PC-9 (cell line): Measurements from ENCODE around the gene MDH1. TPM values are rescaled to one million over a fixed set of nuclear protein-coding genes. Genes with fewer than 3 reads are reported as not detected.

Experiments
- BruUV-seq: library from RNA; stranded (reverse); fragments of 400-500 nt; replicated peaks from 2 replicates; lab custom pipeline; 2021; lab: Mats Ljungman, UMichigan
- CTCF ChIA-PET: fragments of 300-600 bp; sonication (Branson Sonifier 250); formaldehyde crosslinking; loops from one replicate; lab custom pipeline; 2022; ENCODE audit warnings: antibody characterized with exemption; lab: Charles Lee
- POLR2A ChIA-PET: fragments of 300-600 bp; sonication (Branson Sonifier 250); formaldehyde crosslinking; loops from one replicate; lab custom pipeline; 2022; ENCODE audit warnings: antibody characterized with exemption; ENCODE audit not compliant: unreplicated experiment; lab: Charles Lee
- DNase-seq, 2 experiments: peaks; one replicate each; pipeline versions ENCODE4 v3.0.0 to v3.0.0-alpha.2; 2015 to 2022; ENCODE audit warnings: mixed read lengths in 1 of 2
- H2AFZ ChIP-seq: fragments of 200-600 bp; sonication (generic); 2 replicates; pipeline ENCODE4 v1.8.1; 2017; ENCODE audit warnings: antibody characterized with exemption
- H3F3A ChIP-seq: fragments of 200-600 bp; sonication (generic); 2 replicates; pipeline ENCODE4 v1.8.1; 2017; ENCODE audit warnings: antibody characterized with exemption, mild to moderate bottlenecking, low read depth; ENCODE audit not compliant: insufficient read depth
- H3K27ac ChIP-seq: fragments of 200-600 bp; sonication (generic); 2 replicates; pipeline ENCODE4 v1.6.1; 2016; ENCODE audit warnings: mixed run types
- H3K27me3 ChIP-seq: fragments of 200-600 bp; sonication (generic); 2 replicates; pipeline ENCODE4 v1.6.1; 2016; ENCODE audit warnings: low read depth, mixed run types; ENCODE audit not compliant: insufficient read depth
- H3K36me3 ChIP-seq: fragments of 200-600 bp; sonication (generic); 2 replicates; pipeline ENCODE4 v1.6.1; 2016; ENCODE audit warnings: low read depth, mixed run types
- H3K4me1 ChIP-seq: fragments of 200-600 bp; sonication (generic); replicated peaks from 2 replicates; pipeline ENCODE4 v1.6.1; 2016; ENCODE audit warnings: mixed run types; ENCODE audit not compliant: insufficient read depth
- H3K4me2 ChIP-seq: fragments of 200-600 bp; sonication (generic); 2 replicates; pipeline ENCODE4 v1.6.1; 2017; ENCODE audit warnings: mixed run types
- H3K4me3 ChIP-seq: fragments of 200-600 bp; sonication (generic); 2 replicates; pipeline ENCODE4 v1.6.1; 2016; ENCODE audit warnings: mixed run types
- H3K79me2 ChIP-seq: fragments of 200-600 bp; sonication (generic); 2 replicates; pipeline ENCODE4 v1.6.1; 2017; ENCODE audit warnings: low read depth, mixed run types
- H3K9me2 ChIP-seq: fragments of 200-600 bp; sonication (generic); 2 replicates; pipeline ENCODE4 v1.8.1; 2017; ENCODE audit warnings: mild to moderate bottlenecking; ENCODE audit not compliant: insufficient read depth
- H3K9me3 ChIP-seq: fragments of 200-600 bp; sonication (generic); 2 replicates; pipeline ENCODE4 v1.8.1; 2016; ENCODE audit warnings: low read depth; ENCODE audit not compliant: insufficient read depth
- H4K20me1 ChIP-seq: fragments of 200-600 bp; sonication (generic); 2 replicates; pipeline ENCODE4 v1.8.1; 2017; ENCODE audit not compliant: insufficient read depth
- CTCF ChIP-seq: fragments of 200-600 bp; sonication (generic); conservative IDR thresholded peaks from 2 replicates; pipeline ENCODE4 v1.6.1; 2017; ENCODE audit warnings: mixed run types, antibody characterized with exemption, mild to moderate bottlenecking, moderate library complexity
- EZH2 ChIP-seq: fragments of 200-600 bp; sonication (generic); IDR thresholded peaks from 2 replicates; pipeline ENCODE4 v1.8.0; 2017; ENCODE audit warnings: antibody characterized with exemption, low read depth
- intact Hi-C: fragments of 100-400 bp; cut with micrococcal nuclease; formaldehyde crosslinking; loops from one replicate; pipeline ENCODE4 v1.10.0; 2022; ENCODE audit not compliant: unreplicated experiment
- total RNA-seq: library from RNA; stranded (reverse); gene quantifications from 2 replicates; pipeline ENCODE4 v1.2.3, GENCODE V29; 2021

The MDH1 gene
- total RNA-seq, 1 experiment from 2014 or later: 157 TPM

- Histone ChIP-seq H3K36me3 (no peaks in the 10 kb centered on the region), H3F3A (no peaks in the 10 kb centered on the region), H3K27me3 (no peaks in the 10 kb centered on the region), H3K4me3 (no peak overlapping the region), H3K9me2 (no peaks in the 10 kb centered on the region), H3K79me2 (no peaks in the 10 kb centered on the region), H3K27ac (no peak overlapping the region), H2AFZ (no peak overlapping the region), H3K4me2 (no peak overlapping the region), H3K9me3 (peaks cover 5% of the 10 kb centered on the region; the same call in 1 of the 2 replicates), H3K4me1 (no peaks in the 10 kb centered on the region), H4K20me1 (no peaks in the 10 kb centered on the region)
- no TSS peak for BruUV-seq
- CTCF ChIA-PET: no interaction called here
- POLR2A ChIA-PET: no interaction called here
- intact Hi-C loops: loop anchor here (10.0 kb wide), 1 partner anchor 128 kb away; no protein-coding TSS in a partner anchor
- DNase-seq: no peak
- no peak for TF ChIP-seq CTCF
- TF ChIP-seq EZH2: no peak
Observed at GRCh38 chr2:63562751-63563150, 26.0 kb upstream of the MDH1 start.

- H2AFZ ChIP-seq: no peak overlapping the region
- H3K36me3 ChIP-seq: no peaks in the 10 kb centered on the region
- no peak overlapping the region for H3K4me3 ChIP-seq
- no TSS peak for BruUV-seq
- CTCF ChIA-PET: no interaction called here
- POLR2A ChIA-PET: no interaction called here
- H3K27ac ChIP-seq: no peak overlapping the region
- no peaks in the 10 kb centered on the region for H3K27me3 ChIP-seq
- no peaks in the 10 kb centered on the region for H4K20me1 ChIP-seq
- H3K9me3 ChIP-seq: peaks cover 19% of the 10 kb centered on the region; the same call in 1 of the 2 replicates
- no peaks in the 10 kb centered on the region for H3K9me2 ChIP-seq
- no peaks in the 10 kb centered on the region for H3F3A ChIP-seq
- TF ChIP-seq CTCF (no peak), EZH2 (no peak)
- H3K4me1 ChIP-seq: no peaks in the 10 kb centered on the region
- intact Hi-C loops: loop anchor here (10.0 kb wide), 1 partner anchor 135 kb away; no protein-coding TSS in a partner anchor
- no peak for DNase-seq
- no peak overlapping the region for H3K4me2 ChIP-seq
- 0 out of 2 replicates have a peak, but pooled peaks cover 4% of the 10 kb centered on the region for H3K79me2 ChIP-seq
Observed at GRCh38 chr2:63569740-63570139, 19.0 kb upstream of the MDH1 start.

- intact Hi-C loops: no loop called here
- H3K9me2 ChIP-seq: no peaks in the 10 kb centered on the region
- no peaks in the 10 kb centered on the region for H3K27me3 ChIP-seq
- TF ChIP-seq CTCF (no peak), EZH2 (no peak)
- H3F3A ChIP-seq: no peaks in the 10 kb centered on the region
- BruUV-seq: no TSS peak
- ChIA-PET POLR2A (no interaction called here), CTCF (no interaction called here)
- H3K79me2 ChIP-seq: 0 out of 2 replicates have a peak, but pooled peaks cover 6% of the 10 kb centered on the region
- H3K9me3 ChIP-seq: peaks cover 19% of the 10 kb centered on the region; the same call in 1 of the 2 replicates
- H2AFZ ChIP-seq: no peak overlapping the region
- H4K20me1 ChIP-seq: no peaks in the 10 kb centered on the region
- no peak overlapping the region for H3K4me3 ChIP-seq
- no peak overlapping the region for H3K4me2 ChIP-seq
- no peaks in the 10 kb centered on the region for H3K36me3 ChIP-seq
- DNase-seq: no peak
- no peaks in the 10 kb centered on the region for H3K4me1 ChIP-seq
- H3K27ac ChIP-seq: no peak overlapping the region
Observed at GRCh38 chr2:63571291-63571690, 17.5 kb upstream of the MDH1 start.
